Cardiac muscle cell (in vitro differentiated cells and primary cell): ENCODE data around the gene OR9Q1. TPM values are rescaled to one million over a fixed set of nuclear protein-coding genes. Genes with fewer than 3 reads are reported as not detected.

Experiments
- DNase-seq, 2 donors: peaks; one replicate each; pipeline versions ENCODE4 v3.0.0 to v3.0.0-alpha.2; 2010 to 2017; ENCODE audit warnings: low read depth in 1 of 2, low spot score in 1 of 2
- H3K27ac ChIP-seq: fragments of 200-600 bp; sonication (generic); 2 replicates; pipeline ENCODE4 v1.5.1; 2016
- H3K27me3 ChIP-seq: fragments of 200-600 bp; sonication (generic); 2 replicates; pipeline ENCODE4 v1.6.0; 2016; ENCODE audit warnings: control low read depth
- H3K36me3 ChIP-seq: fragments of 200-600 bp; sonication (generic); 2 replicates; pipeline ENCODE4 v1.5.1; 2016; ENCODE audit warnings: control low read depth
- H3K4me1 ChIP-seq: fragments of 200-600 bp; sonication (generic); 2 replicates; pipeline ENCODE4 v1.8.1; 2017; ENCODE audit warnings: low read depth, mild to moderate bottlenecking, mixed run types
- H3K4me3 ChIP-seq: fragments of 200-600 bp; sonication (generic); 2 replicates; pipeline ENCODE4 v1.5.1; 2016; ENCODE audit warnings: mild to moderate bottlenecking
- H3K9me3 ChIP-seq: fragments of 200-600 bp; sonication (generic); 2 replicates; pipeline ENCODE4 v1.5.1; 2017; ENCODE audit warnings: low read depth, mild to moderate bottlenecking, control low read depth
- CTCF ChIP-seq: IDR thresholded peaks from 2 replicates; pipeline ENCODE4 v1.5.1; 2012; ENCODE audit warnings: low read depth, mild to moderate bottlenecking, low read length
- polyA plus RNA-seq: library from polyadenylated mRNA; unstranded; fragments of >200 nt; fragmentation: Nextera tagmentation; extraction: Ambion mirVana; gene quantifications from 2 replicates; pipeline ENCODE4 v1.2.1, GENCODE V29; 2016
- total RNA-seq: library from RNA; depleted of rRNA; stranded (reverse); fragments of >200 nt; gene quantifications from 2 replicates; pipeline ENCODE4 v1.2.3, GENCODE V29; 2016

Gene OR9Q1
- total and polyA plus RNA-seq, 2 experiments from 2014 or later, result not detected

- Histone ChIP-seq H3K9me3 (no peaks in the 10 kb centered on the region), H3K27me3 (no peaks in the 10 kb centered on the region), H3K4me1 (no peaks in the 10 kb centered on the region), H3K27ac (no peak overlapping the region), H3K36me3 (no peaks in the 10 kb centered on the region), H3K4me3 (no peak overlapping the region)
- TF ChIP-seq CTCF, result no peak
- no peak for DNase-seq
Measured at GRCh38 chr11:58134151-58134550, 110.5 kb downstream of the OR9Q1 start.

GRCh38 chr11:58135171-58135570 lies 111.5 kb downstream of the OR9Q1 start:
- no peak overlapping the region for H3K27ac ChIP-seq
- no peaks in the 10 kb centered on the region for H3K4me1 ChIP-seq
- no peak for TF ChIP-seq CTCF
- H3K36me3 ChIP-seq, result no peaks in the 10 kb centered on the region
- no peaks in the 10 kb centered on the region for H3K9me3 ChIP-seq
- DNase-seq, result no peak
- no peaks in the 10 kb centered on the region for H3K27me3 ChIP-seq
- no peak overlapping the region for H3K4me3 ChIP-seq

GRCh38 chr11:58142761-58143160 lies 119.1 kb downstream of the OR9Q1 start:
- H3K36me3 ChIP-seq, result no peaks in the 10 kb centered on the region
- no peak overlapping the region for H3K4me3 ChIP-seq
- DNase-seq, result no peak
- no peak overlapping the region for H3K27ac ChIP-seq
- no peaks in the 10 kb centered on the region for H3K9me3 ChIP-seq
- H3K4me1 ChIP-seq, result no peaks in the 10 kb centered on the region
- TF ChIP-seq CTCF, result no peak
- no peaks in the 10 kb centered on the region for H3K27me3 ChIP-seq

GRCh38 chr11:58152781-58153180 lies 129.1 kb downstream of the OR9Q1 start:
- H3K4me3 ChIP-seq, result no peak overlapping the region
- no peaks in the 10 kb centered on the region for H3K9me3 ChIP-seq
- H3K27me3 ChIP-seq, result no peaks in the 10 kb centered on the region
- H3K36me3 ChIP-seq, result no peaks in the 10 kb centered on the region
- H3K4me1 ChIP-seq, result no peaks in the 10 kb centered on the region
- no peak for DNase-seq
- no peak overlapping the region for H3K27ac ChIP-seq
- TF ChIP-seq CTCF, result no peak

- no peak for TF ChIP-seq CTCF
- H3K4me3 ChIP-seq, result no peak overlapping the region
- no peaks in the 10 kb centered on the region for H3K27me3 ChIP-seq
- no peaks in the 10 kb centered on the region for H3K9me3 ChIP-seq
- H3K27ac ChIP-seq, result no peak overlapping the region
- no peaks in the 10 kb centered on the region for H3K36me3 ChIP-seq
- DNase-seq, result no peak
- no peaks in the 10 kb centered on the region for H3K4me1 ChIP-seq
Measured at GRCh38 chr11:58164389-58164788, 140.7 kb downstream of the OR9Q1 start.

GRCh38 chr11:58164990-58165389 lies 141.3 kb downstream of the OR9Q1 start:
- Histone ChIP-seq H3K4me3 (no peak overlapping the region), H3K4me1 (no peaks in the 10 kb centered on the region), H3K27ac (no peak overlapping the region), H3K36me3 (no peaks in the 10 kb centered on the region), H3K9me3 (no peaks in the 10 kb centered on the region), H3K27me3 (no peaks in the 10 kb centered on the region)
- no peak for DNase-seq
- TF ChIP-seq CTCF, result no peak
